A673 (cell line): ENCODE results near the gene ARL4C. TPM values are rescaled to one million over a fixed set of nuclear protein-coding genes. Genes with fewer than 3 reads are reported as not detected.

ENCODE experiments used
- BruUV-seq: library from RNA; stranded (reverse); fragments of 400-500 nt; replicated peaks from 2 replicates; lab custom pipeline; 2021; lab: Mats Ljungman, UMichigan
- CTCF ChIA-PET: fragments of 300-600 bp; sonication (Branson Sonifier 250); formaldehyde crosslinking; loops from one replicate; lab custom pipeline; 2022; ENCODE audit warnings: antibody characterized with exemption; lab: Charles Lee
- POLR2A ChIA-PET: fragments of 300-600 bp; sonication (Branson Sonifier 250); formaldehyde crosslinking; loops from one replicate; lab custom pipeline; 2022; ENCODE audit warnings: antibody characterized with exemption; ENCODE audit not compliant: low non-redundant PET; lab: Charles Lee
- DNase-seq: peaks from one replicate; pipeline ENCODE4 v3.0.0-alpha.2; 2015; ENCODE audit warnings: low spot score
- H3K27ac ChIP-seq: fragments of 200-600 bp; sonication (generic); 2 replicates; pipeline ENCODE4 v1.5.1; 2016; ENCODE audit warnings: mixed run types, low read depth, mild to moderate bottlenecking, mixed read lengths, antibody characterized with exemption, low read length; ENCODE audit not compliant: poor library complexity, severe bottlenecking
- H3K27me3 ChIP-seq: fragments of 200-600 bp; sonication (generic); replicated peaks from 2 replicates; pipeline ENCODE4 v1.6.1; 2017; ENCODE audit warnings: mixed run types, low read depth, mild to moderate bottlenecking, mixed read lengths, antibody characterized with exemption, low read length; ENCODE audit not compliant: insufficient read depth, poor library complexity
- H3K36me3 ChIP-seq: fragments of 200-600 bp; sonication (generic); 2 replicates; pipeline ENCODE4 v1.6.1; 2016; ENCODE audit warnings: mixed run types, mild to moderate bottlenecking, mixed read lengths, antibody characterized with exemption, low read length; ENCODE audit not compliant: insufficient read depth, poor library complexity, severe bottlenecking
- H3K4me1 ChIP-seq: fragments of 200-600 bp; sonication (generic); 2 replicates; pipeline ENCODE4 v1.6.1; 2017; ENCODE audit warnings: mixed run types, mild to moderate bottlenecking, mixed read lengths, antibody characterized with exemption, low read length; ENCODE audit not compliant: insufficient read depth, poor library complexity, severe bottlenecking
- H3K4me3 ChIP-seq: fragments of 200-600 bp; sonication (generic); 2 replicates; pipeline ENCODE4 v1.5.1; 2016; ENCODE audit warnings: low read depth, mixed run types, mild to moderate bottlenecking, mixed read lengths, low read length; ENCODE audit not compliant: poor library complexity, severe bottlenecking
- H3K9me3 ChIP-seq: fragments of 200-600 bp; sonication (generic); 2 replicates; pipeline ENCODE4 v1.6.1; 2016; ENCODE audit warnings: mixed run types, low read depth, mild to moderate bottlenecking, mixed read lengths, antibody characterized with exemption, low read length; ENCODE audit not compliant: poor library complexity, severe bottlenecking
- EZH2 ChIP-seq: fragments of 200-600 bp; sonication (generic); IDR thresholded peaks from 2 replicates; pipeline ENCODE4 v1.6.1; 2017; ENCODE audit warnings: borderline replicate concordance, low read depth, mild to moderate bottlenecking, mixed read lengths, antibody characterized with exemption, low read length; ENCODE audit not compliant: poor library complexity, severe bottlenecking
- intact Hi-C: fragments of 100-400 bp; cut with micrococcal nuclease; formaldehyde crosslinking; loops from one replicate; pipeline ENCODE4 v1.10.0; 2022; ENCODE audit not compliant: unreplicated experiment
- total RNA-seq: library from RNA; stranded (reverse); gene quantifications from 2 replicates; pipeline ENCODE4 v1.2.3, GENCODE V29; 2021
- TF ChIP-seq, protein P1 (sequence below): fragments of 300-800, 200-600 bp; sonication (generic); conservative IDR thresholded peaks from 2 replicates; pipeline ENCODE4 v1.5.1; 2017; ENCODE audit warnings: low read depth, mild to moderate bottlenecking, antibody characterized with exemption, low read length, moderate library complexity, mixed read lengths

ARL4C gene
- total RNA-seq, 1 experiment from 2014 or later: 3.0 TPM

DNA sequence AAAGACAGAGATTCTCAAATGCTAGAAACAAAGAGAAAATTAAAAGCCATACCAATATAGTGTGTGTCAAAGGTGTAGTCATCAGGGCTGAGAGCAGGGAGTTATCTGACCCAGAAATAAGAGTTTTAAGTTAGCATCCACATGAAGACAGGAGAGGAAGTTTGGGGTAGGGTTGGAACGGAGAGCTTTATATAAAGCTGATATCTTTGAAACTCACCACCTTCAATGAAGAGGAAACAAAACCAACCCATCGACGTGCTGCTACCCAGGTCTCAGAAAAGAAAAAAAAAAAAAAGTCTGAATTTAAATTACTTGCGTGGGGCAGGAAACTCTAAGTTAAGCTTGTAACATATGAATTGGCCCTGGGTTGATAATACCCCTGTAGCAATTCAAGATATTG is 42.4 kb downstream of the ARL4C start:
- H3K4me3 ChIP-seq: no peak overlapping the region
- H3K36me3 ChIP-seq: no peaks in the 10 kb centered on the region
- H3K4me1 ChIP-seq: peaks cover 2% of the 10 kb centered on the region
- intact Hi-C loops: no loop called here
- H3K9me3 ChIP-seq: no peaks in the 10 kb centered on the region
- no peak overlapping the region for H3K27ac ChIP-seq
- ChIA-PET CTCF (no interaction called here), POLR2A (no interaction called here)
- H3K27me3 ChIP-seq: no peaks in the 10 kb centered on the region
- no peak for DNase-seq
- BruUV-seq: no TSS peak
- no peak for TF ChIP-seq EZH2
- TF ChIP-seq, protein P1, sequence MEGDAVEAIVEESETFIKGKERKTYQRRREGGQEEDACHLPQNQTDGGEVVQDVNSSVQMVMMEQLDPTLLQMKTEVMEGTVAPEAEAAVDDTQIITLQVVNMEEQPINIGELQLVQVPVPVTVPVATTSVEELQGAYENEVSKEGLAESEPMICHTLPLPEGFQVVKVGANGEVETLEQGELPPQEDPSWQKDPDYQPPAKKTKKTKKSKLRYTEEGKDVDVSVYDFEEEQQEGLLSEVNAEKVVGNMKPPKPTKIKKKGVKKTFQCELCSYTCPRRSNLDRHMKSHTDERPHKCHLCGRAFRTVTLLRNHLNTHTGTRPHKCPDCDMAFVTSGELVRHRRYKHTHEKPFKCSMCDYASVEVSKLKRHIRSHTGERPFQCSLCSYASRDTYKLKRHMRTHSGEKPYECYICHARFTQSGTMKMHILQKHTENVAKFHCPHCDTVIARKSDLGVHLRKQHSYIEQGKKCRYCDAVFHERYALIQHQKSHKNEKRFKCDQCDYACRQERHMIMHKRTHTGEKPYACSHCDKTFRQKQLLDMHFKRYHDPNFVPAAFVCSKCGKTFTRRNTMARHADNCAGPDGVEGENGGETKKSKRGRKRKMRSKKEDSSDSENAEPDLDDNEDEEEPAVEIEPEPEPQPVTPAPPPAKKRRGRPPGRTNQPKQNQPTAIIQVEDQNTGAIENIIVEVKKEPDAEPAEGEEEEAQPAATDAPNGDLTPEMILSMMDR: no peak

DNA sequence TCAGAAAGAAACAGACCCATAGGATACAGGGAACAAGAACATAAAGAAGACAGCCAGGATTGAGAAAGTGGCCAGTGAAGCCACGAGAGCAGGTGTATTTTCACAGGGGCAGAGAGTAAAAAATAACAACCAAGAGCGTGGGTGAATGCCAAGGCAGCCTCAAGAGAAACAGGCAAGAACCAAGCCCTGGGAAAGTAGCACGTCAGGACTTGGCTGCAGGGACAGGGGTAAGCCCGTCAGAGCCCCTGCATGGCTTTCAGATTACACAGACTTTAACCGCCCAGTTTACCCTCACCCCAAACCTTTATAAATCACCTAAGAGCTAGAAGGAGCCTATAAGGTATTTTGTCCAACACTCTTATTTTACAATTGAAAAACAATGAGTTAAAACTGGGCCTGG is 43.7 kb downstream of the ARL4C start:
- POLR2A ChIA-PET: no interaction called here
- H3K27ac ChIP-seq: no peak overlapping the region
- no TSS peak for BruUV-seq

DNA sequence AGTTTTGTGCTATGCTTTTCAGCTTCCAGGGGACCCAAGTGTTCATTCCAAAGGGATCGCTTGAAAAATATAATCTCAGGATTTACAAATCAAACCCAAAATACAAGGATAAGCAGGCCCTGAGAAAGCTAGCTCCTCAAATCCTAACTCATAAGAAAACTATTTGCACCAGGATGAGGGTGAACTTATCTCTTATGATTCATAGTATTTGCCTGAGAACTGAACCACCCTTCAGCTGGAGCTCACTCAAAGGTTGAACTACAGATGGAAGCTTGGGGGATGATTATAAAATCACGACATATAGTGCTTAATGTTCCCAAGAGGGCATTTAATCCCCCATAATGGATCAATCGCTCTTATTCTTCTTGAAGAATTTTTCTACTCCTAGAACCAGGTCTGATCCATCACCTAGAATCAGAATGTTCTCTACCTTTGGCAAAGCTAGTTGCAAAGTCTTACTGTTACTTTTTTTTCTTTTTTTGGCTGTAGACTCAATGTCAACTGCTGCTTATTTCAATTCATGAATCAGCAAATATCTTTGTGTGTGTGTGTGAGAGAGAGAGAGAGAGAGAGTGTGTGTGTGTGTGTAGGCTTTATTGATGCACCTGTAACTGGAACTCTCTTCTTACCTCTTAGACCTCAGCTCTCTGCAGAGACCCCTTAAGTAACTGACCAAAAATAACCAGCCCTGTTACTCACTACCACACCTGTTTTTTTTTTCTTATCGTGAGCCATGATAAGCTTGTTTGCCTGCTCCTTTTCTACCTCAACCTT is 44.8 kb downstream of the ARL4C start:
- no peaks in the 10 kb centered on the region for H3K36me3 ChIP-seq
- intact Hi-C loops: no loop called here
- no peak overlapping the region for H3K27ac ChIP-seq
- no peak for TF ChIP-seq EZH2
- TF ChIP-seq, protein P1: no peak
- no peak overlapping the region for H3K4me3 ChIP-seq
- H3K4me1 ChIP-seq: peaks cover 7% of the 10 kb centered on the region
- no peaks in the 10 kb centered on the region for H3K9me3 ChIP-seq
- ChIA-PET POLR2A (no interaction called here), CTCF (no interaction called here)
- DNase-seq: no peak
- H3K27me3 ChIP-seq: no peaks in the 10 kb centered on the region
- no TSS peak for BruUV-seq

More for the DNA sequence above, 43.7 kb downstream of the ARL4C start:
- intact Hi-C loops: no loop called here
- no peaks in the 10 kb centered on the region for H3K9me3 ChIP-seq
- CTCF ChIA-PET: no interaction called here
- H3K27me3 ChIP-seq: no peaks in the 10 kb centered on the region
- no peak overlapping the region for H3K4me3 ChIP-seq
- no peak for TF ChIP-seq EZH2
- TF ChIP-seq, protein P1: no peak
- DNase-seq: no peak
- peaks cover 7% of the 10 kb centered on the region for H3K4me1 ChIP-seq
- H3K36me3 ChIP-seq: no peaks in the 10 kb centered on the region
